ENCODE measurements around the gene CCT4.

GRCh38 chr2:61888267-61889055 is at the start of gene CCT4:
- TF ChIP-seq CTCF (IDR thresholded peaks at IDR 0.05 in 4 of 5, conservative IDR thresholded peaks at IDR 0.05 in 1 of 5): peak in 1 of 5 experiments; percentile 13
- peak; percentile 71 to 75 for TF ChIP-seq POLR2A (IDR thresholded peaks at IDR 0.05)
